Femur (tissue), 1 donor: Measurements from ENCODE around the gene CACNG7.

Experiments
- DNase-seq: peaks from one replicate; pipeline ENCODE4 v3.0.0-alpha.2; 2017

CACNG7 gene

GRCh38 chr19:53879140-53880081, 29.7 kb upstream of the CACNG7 start:
- DNase-seq = peak; percentile 98

- DNase-seq = no peak
Observed at GRCh38 chr19:53880711-53881481, 28.2 kb upstream of the CACNG7 start.

- peak; percentile 70 for DNase-seq
Observed at GRCh38 chr19:53881482-53882390, 27.3 kb upstream of the CACNG7 start, which contains the start of gene PRKCG. TSS of gene PRKCG (plus strand) at chr19:53882197. CDS start at chr19:53882495, 298 bp downstream.

- no peak for DNase-seq
Observed at GRCh38 chr19:53882391-53883050, 26.6 kb upstream of the CACNG7 start.

GRCh38 chr19:53883231-53883661, 25.8 kb upstream of the CACNG7 start:
- peak; percentile 52 for DNase-seq

- DNase-seq = no peak
Observed at GRCh38 chr19:53883741-53884140, 25.3 kb upstream of the CACNG7 start.

- DNase-seq = no peak
Observed at GRCh38 chr19:53884256-53884655, 24.8 kb upstream of the CACNG7 start.

GRCh38 chr19:53885036-53885435, 24.0 kb upstream of the CACNG7 start:
- DNase-seq = no peak

- DNase-seq = no peak
Observed at GRCh38 chr19:53892301-53892980, 16.6 kb upstream of the CACNG7 start.

GRCh38 chr19:53892981-53893325, 16.1 kb upstream of the CACNG7 start:
- no peak for DNase-seq

- no peak for DNase-seq
Observed at GRCh38 chr19:53894707-53895106, 14.4 kb upstream of the CACNG7 start.

- no peak for DNase-seq
Observed at GRCh38 chr19:53896682-53897081, 12.4 kb upstream of the CACNG7 start.

GRCh38 chr19:53897459-53897858, 11.6 kb upstream of the CACNG7 start:
- DNase-seq = no peak

- no peak for DNase-seq
Observed at GRCh38 chr19:53898166-53898565, 10.9 kb upstream of the CACNG7 start.

GRCh38 chr19:53898636-53899341, 10.3 kb upstream of the CACNG7 start:
- no peak for DNase-seq

- no peak for DNase-seq
Observed at GRCh38 chr19:53900191-53900860, 8.8 kb upstream of the CACNG7 start.

- DNase-seq = peak; percentile 34
Observed at GRCh38 chr19:53903055-53903680, 5.9 kb upstream of the CACNG7 start.

- no peak for DNase-seq
Observed at GRCh38 chr19:53904909-53905308, 4.2 kb upstream of the CACNG7 start.

- no peak for DNase-seq
Observed at GRCh38 chr19:53905787-53906186, 3.3 kb upstream of the CACNG7 start.
